Fibroblast of skin of scalp (primary cell): Measurements from ENCODE around the gene A1BG. TPM values are rescaled to one million over a fixed set of nuclear protein-coding genes. Genes with fewer than 3 reads are reported as not detected.

Source experiments
- DNase-seq: peaks from one replicate; pipeline ENCODE4 v3.0.0-alpha.2; 2013
- polyA plus RNA-seq, 2 experiments: library from polyadenylated mRNA; unstranded; fragments of 120-200 nt; gene quantifications; one replicate each; pipeline ENCODE4 v1.2.1, GENCODE V29; 2013; ENCODE audit not compliant: insufficient read length in 2 of 2

The A1BG gene, protein sequence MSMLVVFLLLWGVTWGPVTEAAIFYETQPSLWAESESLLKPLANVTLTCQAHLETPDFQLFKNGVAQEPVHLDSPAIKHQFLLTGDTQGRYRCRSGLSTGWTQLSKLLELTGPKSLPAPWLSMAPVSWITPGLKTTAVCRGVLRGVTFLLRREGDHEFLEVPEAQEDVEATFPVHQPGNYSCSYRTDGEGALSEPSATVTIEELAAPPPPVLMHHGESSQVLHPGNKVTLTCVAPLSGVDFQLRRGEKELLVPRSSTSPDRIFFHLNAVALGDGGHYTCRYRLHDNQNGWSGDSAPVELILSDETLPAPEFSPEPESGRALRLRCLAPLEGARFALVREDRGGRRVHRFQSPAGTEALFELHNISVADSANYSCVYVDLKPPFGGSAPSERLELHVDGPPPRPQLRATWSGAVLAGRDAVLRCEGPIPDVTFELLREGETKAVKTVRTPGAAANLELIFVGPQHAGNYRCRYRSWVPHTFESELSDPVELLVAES
- polyA plus RNA-seq (2013, experiment 1 of 2; ENCODE audit: insufficient read length): 31.7 TPM
- polyA plus RNA-seq (2013, experiment 2 of 2; ENCODE audit: insufficient read length): 24.7 TPM

DNA sequence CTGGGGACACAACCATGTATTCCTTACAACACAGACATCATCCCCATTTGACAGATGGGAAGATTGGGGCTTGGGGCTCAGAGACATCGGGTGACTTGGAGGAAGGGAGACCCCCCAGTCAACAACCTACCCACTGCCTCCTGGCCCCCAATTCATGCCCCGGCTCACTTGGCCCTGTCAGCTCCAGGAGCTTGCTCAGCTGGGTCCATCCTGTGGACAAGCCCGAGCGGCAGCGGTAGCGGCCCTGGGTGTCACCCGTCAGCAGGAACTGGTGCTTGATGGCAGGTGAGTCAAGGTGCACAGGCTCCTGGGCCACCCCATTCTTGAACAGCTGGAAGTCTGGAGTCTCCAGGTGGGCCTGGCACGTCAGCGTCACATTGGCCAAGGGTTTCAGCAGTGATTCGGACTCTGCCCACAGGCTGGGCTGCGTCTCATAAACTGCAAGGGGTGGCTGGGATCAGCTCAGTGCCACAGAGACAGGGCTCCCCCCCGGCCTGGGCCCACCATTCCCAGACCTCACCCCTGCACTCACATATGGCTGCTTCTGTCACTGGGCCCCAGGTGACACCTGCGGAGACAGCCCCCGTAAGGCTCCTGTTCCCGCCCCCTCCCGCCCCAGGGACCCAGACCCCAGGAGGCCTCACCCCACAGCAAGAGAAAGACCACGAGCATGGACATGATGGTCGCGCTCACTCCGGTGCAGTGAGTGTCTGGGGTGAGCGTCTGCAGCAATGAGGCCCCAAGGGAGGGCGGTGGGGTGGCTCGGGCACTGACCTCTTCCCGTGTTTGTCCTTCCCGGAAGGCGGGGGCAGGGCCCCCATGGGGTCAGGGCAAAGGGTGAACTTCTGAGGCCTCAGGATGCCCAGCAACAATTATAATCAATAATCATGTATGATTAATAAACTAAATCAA, at the start of gene A1BG:
Gene A1BG, minus strand, starts transcription at position 733 of the 912 bp plus-strand sequence. Its CDS starts 55 bp downstream, at position 678.
- DNase-seq: no peak

DNA sequence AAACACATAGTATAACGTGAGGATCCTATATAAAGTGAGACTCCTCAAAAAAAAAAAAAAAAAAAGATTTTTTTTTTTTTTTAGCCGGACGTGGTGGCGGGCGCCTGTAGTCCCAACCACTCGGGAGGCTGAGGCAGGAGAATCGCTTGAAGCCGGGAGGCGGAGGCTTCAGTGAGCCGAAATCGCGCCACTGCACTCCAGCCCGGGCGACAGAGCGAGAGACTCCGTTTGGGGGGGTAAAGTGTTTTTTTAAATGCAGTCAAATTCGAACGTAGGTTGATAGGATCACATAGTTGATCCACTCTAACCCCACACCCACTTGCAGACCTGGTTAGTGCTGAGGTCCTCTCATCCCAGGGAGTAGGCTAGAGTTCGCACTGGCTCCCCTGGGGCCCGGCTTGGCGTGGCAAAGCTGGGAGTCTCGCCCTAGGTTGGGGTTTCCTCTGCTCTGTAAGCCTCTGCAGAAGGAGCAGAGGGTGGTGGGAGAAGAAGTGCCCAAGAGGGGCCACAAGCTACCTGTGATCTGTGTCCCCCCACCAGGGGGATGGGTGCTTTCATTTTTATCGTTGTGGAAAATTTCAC, 48.6 kb upstream of the A1BG start:
- no peak for DNase-seq

GRCh38 chr19:58400916-58401839, 47.9 kb upstream of the A1BG start:
- DNase-seq: peak; percentile 100

- DNase-seq: no peak
Measured at GRCh38 chr19:58400316-58400915, 47.1 kb upstream of the A1BG start.

DNA sequence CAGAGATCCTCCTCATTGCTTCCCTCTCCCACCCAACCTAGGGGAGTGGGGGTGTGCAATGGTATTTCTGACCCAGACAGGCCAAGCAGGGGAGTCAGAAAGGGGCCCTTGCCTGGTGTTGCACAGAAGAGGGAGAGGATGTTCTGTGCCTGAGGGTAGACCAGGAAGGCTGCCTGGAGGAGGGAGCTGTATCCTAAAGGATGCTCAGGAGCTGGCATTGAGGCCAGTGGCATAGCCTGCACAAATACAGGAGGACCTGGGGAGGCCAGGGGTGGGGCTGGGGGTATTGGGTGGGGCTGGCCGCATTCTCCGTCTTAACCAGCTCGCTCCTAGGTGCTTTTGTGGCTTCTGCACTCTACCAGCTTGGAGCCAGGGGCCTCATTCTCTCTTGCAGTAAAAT, 46.6 kb upstream of the A1BG start:
- DNase-seq: no peak

- no peak for DNase-seq
Measured at GRCh38 chr19:58398545-58398944, 45.3 kb upstream of the A1BG start.

DNA sequence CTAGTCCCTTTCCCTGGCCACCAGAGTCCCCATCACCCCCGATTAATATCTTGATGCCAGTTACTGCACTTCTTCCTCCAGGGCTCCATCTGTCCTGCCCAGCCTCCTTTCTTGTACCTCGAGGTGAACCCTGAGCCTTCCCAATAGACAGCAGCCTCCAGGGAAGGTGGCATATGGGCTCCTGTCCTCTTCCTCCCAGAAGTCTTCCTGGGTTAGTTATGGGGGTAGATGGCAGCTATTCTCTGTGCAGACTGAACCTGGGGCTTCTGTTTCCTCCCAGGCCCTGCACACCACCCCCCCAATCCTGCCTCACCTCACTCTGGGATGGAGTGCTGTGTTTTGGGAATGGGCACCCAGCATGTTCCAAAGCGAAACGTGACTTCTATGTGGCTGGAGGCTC, 44.8 kb upstream of the A1BG start:
- DNase-seq: no peak

- DNase-seq: no peak
Measured at GRCh38 chr19:58397533-58398037, 44.3 kb upstream of the A1BG start.

GRCh38 chr19:58396691-58397532, 43.6 kb upstream of the A1BG start:
- no peak for DNase-seq

GRCh38 chr19:58395979-58396627, 42.8 kb upstream of the A1BG start:
- no peak for DNase-seq

DNA sequence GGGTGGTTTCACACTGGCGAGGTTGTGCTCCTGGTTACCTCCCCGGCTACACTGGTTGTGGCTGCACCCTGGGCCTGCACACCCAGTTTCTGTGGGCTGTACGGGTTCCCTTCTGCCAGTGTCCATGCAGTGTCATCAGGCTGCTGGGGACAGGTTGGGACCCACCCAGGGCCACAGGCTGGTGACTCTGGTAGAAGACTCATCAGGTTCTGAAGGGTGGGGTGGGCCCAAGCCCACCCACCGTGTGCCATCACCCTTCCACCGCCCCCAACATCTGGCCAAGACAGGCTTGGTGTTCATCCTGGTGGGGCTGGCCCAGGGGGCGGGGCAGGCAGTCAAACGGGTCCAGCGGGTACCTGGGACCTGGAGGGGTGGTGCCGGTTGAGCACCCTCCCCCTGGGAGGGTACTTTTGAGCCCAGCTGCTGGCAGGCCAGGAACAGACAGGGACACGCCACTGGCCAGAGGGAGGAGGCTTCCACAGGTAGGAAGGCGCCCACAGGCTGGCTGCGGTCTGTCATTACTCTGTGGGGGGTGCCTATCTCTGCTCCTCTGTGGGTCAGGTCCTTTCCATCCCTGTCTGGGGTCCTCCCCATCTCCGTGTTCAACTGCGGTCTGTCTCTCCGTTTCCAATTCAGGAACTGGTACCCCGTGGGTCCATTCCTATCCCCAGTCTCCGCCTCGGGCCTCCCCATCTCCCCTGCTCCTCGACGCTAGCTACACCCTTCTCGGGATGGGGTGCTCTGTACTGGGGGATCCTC, 42.1 kb upstream of the A1BG start, which contains the start of gene RNF225:
Gene RNF225, plus strand, starts transcription at position 437 of the 759 bp plus-strand sequence. CDS start 434 bp downstream, outside the sequence.
- DNase-seq: no peak

DNA sequence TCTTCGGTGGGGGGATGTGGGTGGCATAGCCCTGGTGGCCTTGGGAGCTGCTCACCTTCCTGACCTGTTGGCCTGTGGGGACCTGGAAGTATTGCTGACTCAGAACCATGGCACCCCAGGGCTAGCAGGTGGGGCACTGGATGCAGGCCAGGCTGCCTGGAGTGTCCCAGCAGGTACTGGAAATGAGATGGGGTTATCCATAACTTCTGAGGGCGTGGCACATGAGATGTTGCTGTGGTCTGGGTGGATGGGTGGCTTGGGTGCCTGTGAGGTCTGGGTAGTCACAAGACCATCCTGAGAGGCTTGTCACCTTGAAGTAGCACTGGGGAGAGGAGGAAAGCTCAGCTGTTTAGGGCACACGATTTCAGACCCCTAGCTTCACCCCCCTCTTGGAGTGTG, 41.5 kb upstream of the A1BG start:
- no peak for DNase-seq

DNA sequence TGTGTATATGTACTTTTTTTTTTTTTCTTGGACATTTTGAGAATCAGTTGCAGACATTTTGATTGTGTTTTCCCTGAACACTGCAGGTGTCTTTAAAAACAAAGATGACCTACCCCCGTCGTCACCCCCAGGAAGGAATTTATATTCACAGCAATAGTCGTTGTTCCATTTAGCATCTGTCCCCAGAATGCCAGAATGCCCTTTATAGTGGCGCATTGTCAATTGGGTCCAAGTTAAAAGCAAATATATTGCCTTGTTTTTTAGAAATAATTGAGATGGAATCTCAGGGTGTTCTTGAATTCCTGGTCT, 40.4 kb upstream of the A1BG start:
- DNase-seq: no peak

GRCh38 chr19:58392945-58393724, 39.8 kb upstream of the A1BG start:
- no peak for DNase-seq

- no peak for DNase-seq
Measured at GRCh38 chr19:58388175-58388526, 34.9 kb upstream of the A1BG start.

DNA sequence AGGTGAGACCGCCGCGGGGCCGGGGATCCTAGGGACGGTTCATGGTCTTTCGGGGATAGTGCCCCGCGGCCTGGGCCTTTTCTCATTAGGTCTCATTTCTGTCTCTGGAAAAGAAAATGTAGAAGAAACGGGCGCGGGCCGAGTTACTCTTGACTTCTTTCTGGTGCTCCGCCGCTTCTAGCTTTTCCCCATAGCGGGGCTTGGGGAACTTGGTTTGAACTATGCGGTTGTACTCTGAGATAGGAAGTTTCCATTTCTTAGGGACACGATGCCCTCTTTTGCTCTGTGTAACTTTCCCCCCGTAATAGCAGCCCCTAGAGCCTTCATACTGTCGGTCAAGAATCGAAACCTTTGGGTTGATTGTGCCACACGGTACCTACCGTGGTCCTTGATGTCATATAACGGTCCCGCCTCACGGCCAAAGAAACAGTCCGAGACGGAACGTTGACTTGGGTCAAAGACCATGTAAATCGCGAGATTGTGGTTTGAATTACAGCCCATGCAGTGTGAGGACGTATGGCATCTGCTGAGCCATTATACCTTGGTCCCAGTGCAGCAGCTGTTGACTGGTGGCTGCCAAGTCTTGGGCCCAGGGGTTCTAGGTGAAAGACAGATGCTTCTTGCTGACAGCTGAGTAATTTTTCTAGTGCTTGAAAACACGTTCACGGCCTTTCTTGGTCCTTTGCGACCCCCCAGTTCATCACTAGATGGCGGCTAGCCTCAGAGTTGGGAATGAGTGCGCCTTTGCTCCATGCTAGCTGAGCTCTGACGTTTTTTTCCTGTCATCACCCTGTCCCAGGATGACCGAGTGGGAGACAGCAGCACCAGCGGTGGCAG, 34.3 kb upstream of the A1BG start:
- DNase-seq: no peak
